GM23338 (cell line): Measurements from ENCODE around the gene SDHD. TPM values are rescaled to one million over a fixed set of nuclear protein-coding genes. Genes with fewer than 3 reads are reported as not detected.

Experiments used
- ATAC-seq: fragments of 200-7000 bp; cut with Tn5 transposase; 3 replicates; pipeline ENCODE4 v1.9.1; 2020
- DNase-seq: peaks from one replicate; pipeline ENCODE4 v3.0.0-alpha.2; 2015; ENCODE audit warnings: low spot score
- H2AFZ ChIP-seq: fragments of 200-600 bp; sonication (generic); 2 replicates; pipeline ENCODE4 v1.8.0; 2016; ENCODE audit warnings: antibody characterized with exemption, mild to moderate bottlenecking, moderate library complexity
- H3F3A ChIP-seq: fragments of 200-600 bp; sonication (generic); replicated peaks from 2 replicates; pipeline ENCODE4 v1.8.0; 2017; ENCODE audit warnings: antibody characterized with exemption, mixed run types, low read depth
- H3K27ac ChIP-seq: fragments of 200-600 bp; sonication (generic); 2 replicates; pipeline ENCODE4 v1.6.1; 2016; ENCODE audit warnings: low read depth
- H3K27me3 ChIP-seq: fragments of 200-600 bp; sonication (generic); 2 replicates; pipeline ENCODE4 v1.8.0; 2016; ENCODE audit warnings: mild to moderate bottlenecking, mixed run types, moderate library complexity; ENCODE audit not compliant: insufficient read depth
- H3K36me3 ChIP-seq: fragments of 200-600 bp; sonication (generic); 2 replicates; pipeline ENCODE4 v1.8.0; 2016; ENCODE audit warnings: mild to moderate bottlenecking; ENCODE audit not compliant: insufficient read depth
- H3K4me1 ChIP-seq: fragments of 200-600 bp; sonication (generic); 2 replicates; pipeline ENCODE4 v1.8.0; 2016; ENCODE audit warnings: mild to moderate bottlenecking, moderate library complexity; ENCODE audit not compliant: insufficient read depth
- H3K4me2 ChIP-seq: fragments of 200-600 bp; sonication (generic); 2 replicates; pipeline ENCODE4 v1.7.1; 2017; ENCODE audit warnings: mixed run types
- H3K4me3 ChIP-seq: fragments of 200-600 bp; sonication (generic); 2 replicates; pipeline ENCODE4 v1.6.1; 2016; ENCODE audit warnings: mixed run types
- H3K79me2 ChIP-seq: fragments of 200-600 bp; sonication (generic); replicated peaks from 2 replicates; pipeline ENCODE4 v1.8.0; 2017; ENCODE audit warnings: mild to moderate bottlenecking; ENCODE audit not compliant: insufficient read depth
- H3K9me2 ChIP-seq: fragments of 200-600 bp; sonication (generic); 2 replicates; pipeline ENCODE4 v1.8.0; 2017; ENCODE audit not compliant: insufficient read depth
- H4K20me1 ChIP-seq: fragments of 200-600 bp; sonication (generic); replicated peaks from 2 replicates; pipeline ENCODE4 v1.8.0; 2017; ENCODE audit warnings: mild to moderate bottlenecking; ENCODE audit not compliant: insufficient read depth
- H3K27ac Mint-ChIP-seq: 2 replicates; pipeline ENCODE4 v1.8.0; 2020; ENCODE audit warnings: inconsistent platforms, mild to moderate bottlenecking, moderate library complexity, mixed read lengths
- H3K27me3 Mint-ChIP-seq: 3 replicates; pipeline ENCODE4 v1.8.0; 2022; ENCODE audit warnings: low read depth, mild to moderate bottlenecking, moderate library complexity, mixed read lengths, inconsistent platforms; ENCODE audit not compliant: insufficient read depth, poor library complexity
- H3K36me3 Mint-ChIP-seq: 3 replicates; pipeline ENCODE4 v1.8.0; 2021; ENCODE audit warnings: low read depth, mild to moderate bottlenecking, inconsistent platforms, moderate library complexity, mixed read lengths
- H3K4me1 Mint-ChIP-seq: 3 replicates; pipeline ENCODE4 v1.8.0; 2020; ENCODE audit warnings: mild to moderate bottlenecking, inconsistent platforms, mixed read lengths
- H3K4me3 Mint-ChIP-seq: 3 replicates; pipeline ENCODE4 v1.8.0; 2021; ENCODE audit warnings: moderate library complexity, mild to moderate bottlenecking, inconsistent platforms, mixed read lengths
- H3K9me3 Mint-ChIP-seq: 3 replicates; pipeline ENCODE4 v1.8.0; 2020; ENCODE audit warnings: moderate library complexity, mild to moderate bottlenecking, inconsistent platforms, mixed read lengths
- CREB1 ChIP-seq: fragments of 250-450 bp; sonication (Bioruptor Pico); IDR thresholded peaks from 2 replicates; pipeline ENCODE4 v1.5.0; 2020; ENCODE audit warnings: low read depth, mild to moderate bottlenecking, moderate library complexity
- EZH2 ChIP-seq: fragments of 200-600 bp; sonication (generic); IDR thresholded peaks from one replicate; pipeline ENCODE4 v1.8.0; 2017; ENCODE audit warnings: antibody characterized with exemption, mild to moderate bottlenecking, low read depth; ENCODE audit not compliant: unreplicated experiment
- EZH2phosphoT487 ChIP-seq: fragments of 200-600 bp; sonication (generic); IDR thresholded peaks from one replicate; pipeline ENCODE4 v1.8.1; 2018; ENCODE audit warnings: antibody characterized with exemption; ENCODE audit not compliant: unreplicated experiment
- JUNB ChIP-seq: IDR thresholded peaks from one replicate; pipeline ENCODE4 v1.6.1; 2016; ENCODE audit warnings: antibody characterized with exemption; ENCODE audit not compliant: unreplicated experiment
- NANOG ChIP-seq: IDR thresholded peaks from 2 replicates; pipeline ENCODE4 v1.6.1; 2016; ENCODE audit warnings: antibody characterized with exemption, borderline replicate concordance
- POLR2AphosphoS5 ChIP-seq: IDR thresholded peaks from 2 replicates; pipeline ENCODE4 v1.6.1; 2016; ENCODE audit warnings: antibody characterized with exemption, low read depth
- STAT1 ChIP-seq: IDR thresholded peaks from one replicate; pipeline ENCODE4 v1.6.1; 2016; ENCODE audit warnings: antibody characterized with exemption; ENCODE audit not compliant: unreplicated experiment
- ZNF114 ChIP-seq: fragments of 250-450 bp; sonication (Bioruptor Pico); IDR thresholded peaks from 2 replicates; pipeline ENCODE4 v1.5.0; 2020; ENCODE audit warnings: mild to moderate bottlenecking, moderate library complexity
- ZNF331 ChIP-seq: fragments of 250-450 bp; sonication (Bioruptor Pico); IDR thresholded peaks from 2 replicates; pipeline ENCODE4 v1.5.0; 2020; ENCODE audit warnings: low read depth, mild to moderate bottlenecking, moderate library complexity
- polyA plus RNA-seq: library from polyadenylated mRNA; unstranded; fragments of >200 nt; fragmentation: Nextera tagmentation; extraction: Ambion mirVana; gene quantifications from 2 replicates; pipeline ENCODE4 v1.2.1, GENCODE V29; 2016
- total RNA-seq: library from RNA; depleted of rRNA; stranded (reverse); fragments of >200 nt; shearing (Covaris generic); gene quantifications from 2 replicates; pipeline ENCODE4 v1.2.3, GENCODE V29; 2014
- TF ChIP-seq, protein P1 (sequence below): IDR thresholded peaks from one replicate; pipeline ENCODE4 v1.6.1; 2018; ENCODE audit warnings: antibody characterized with exemption; ENCODE audit not compliant: unreplicated experiment
- TF ChIP-seq, protein P2 (sequence below): fragments of 250-450 bp; sonication (Bioruptor Pico); IDR thresholded peaks from 2 replicates; pipeline ENCODE4 v1.5.0; 2020; ENCODE audit warnings: mild to moderate bottlenecking, moderate library complexity
- TF ChIP-seq, protein P3 (sequence below): IDR thresholded peaks from 2 replicates; pipeline ENCODE4 v1.6.1; 2016; ENCODE audit warnings: antibody characterized with exemption
- TF ChIP-seq, protein P4 (sequence below), 2 experiments: fragments of 200-600 bp in 1 of 2; sonication (generic) in 1 of 2; conservative IDR thresholded peaks; 2 replicates each; pipeline versions ENCODE4 v1.5.1 to v1.6.1; 2016 to 2017; ENCODE audit warnings: antibody characterized with exemption in 2 of 2, low read depth in 2 of 2, mild to moderate bottlenecking in 2 of 2, moderate library complexity in 1 of 2

The SDHD gene
- total and polyA plus RNA-seq, 2 experiments from 2014 or later: 157 to 163 TPM

DNA sequence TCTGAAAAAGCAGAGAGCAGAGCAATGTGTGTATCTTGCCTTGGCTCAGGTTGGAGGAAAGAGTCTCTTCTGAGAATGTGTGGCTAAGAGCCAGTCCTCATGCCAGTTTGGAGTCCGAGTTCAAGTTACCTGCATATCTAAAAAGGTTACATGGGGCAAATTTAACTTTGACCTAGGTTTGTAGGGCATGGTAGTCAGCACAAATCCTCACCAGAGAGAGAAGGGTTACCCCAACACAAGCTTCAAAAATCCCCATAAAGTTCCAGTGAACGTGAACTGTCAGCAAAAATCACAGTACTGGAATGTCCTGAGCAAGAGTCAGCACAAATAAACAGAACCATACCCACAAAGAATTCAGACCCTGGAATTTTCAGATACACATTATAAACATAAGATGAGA, 13.8 kb downstream of the SDHD start:
- Mint-ChIP-seq H3K4me3 (no peak overlapping the region), H3K36me3 (0 out of 3 replicates have a peak, but pooled peaks cover 6% of the 10 kb centered on the region), H3K27ac (no peak overlapping the region), H3K27me3 (peaks cover 2% of the 10 kb centered on the region), H3K4me1 (no peaks in the 10 kb centered on the region), H3K9me3 (no peaks in the 10 kb centered on the region; the same call in 2 of the 3 replicates)
- H3K4me3 ChIP-seq: no peak overlapping the region
- H2AFZ ChIP-seq: no peak overlapping the region
- no peaks in the 10 kb centered on the region for H3K27me3 ChIP-seq
- H3K4me2 ChIP-seq: no peak overlapping the region
- no peaks in the 10 kb centered on the region for H3K36me3 ChIP-seq
- H3K4me1 ChIP-seq: no peaks in the 10 kb centered on the region
- no peaks in the 10 kb centered on the region for H3K79me2 ChIP-seq
- ATAC-seq: no peak
- H3K9me2 ChIP-seq: no peaks in the 10 kb centered on the region
- TF ChIP-seq ZNF331 (CRISPR knock-in tag): no peak
- TF ChIP-seq, protein P1, sequence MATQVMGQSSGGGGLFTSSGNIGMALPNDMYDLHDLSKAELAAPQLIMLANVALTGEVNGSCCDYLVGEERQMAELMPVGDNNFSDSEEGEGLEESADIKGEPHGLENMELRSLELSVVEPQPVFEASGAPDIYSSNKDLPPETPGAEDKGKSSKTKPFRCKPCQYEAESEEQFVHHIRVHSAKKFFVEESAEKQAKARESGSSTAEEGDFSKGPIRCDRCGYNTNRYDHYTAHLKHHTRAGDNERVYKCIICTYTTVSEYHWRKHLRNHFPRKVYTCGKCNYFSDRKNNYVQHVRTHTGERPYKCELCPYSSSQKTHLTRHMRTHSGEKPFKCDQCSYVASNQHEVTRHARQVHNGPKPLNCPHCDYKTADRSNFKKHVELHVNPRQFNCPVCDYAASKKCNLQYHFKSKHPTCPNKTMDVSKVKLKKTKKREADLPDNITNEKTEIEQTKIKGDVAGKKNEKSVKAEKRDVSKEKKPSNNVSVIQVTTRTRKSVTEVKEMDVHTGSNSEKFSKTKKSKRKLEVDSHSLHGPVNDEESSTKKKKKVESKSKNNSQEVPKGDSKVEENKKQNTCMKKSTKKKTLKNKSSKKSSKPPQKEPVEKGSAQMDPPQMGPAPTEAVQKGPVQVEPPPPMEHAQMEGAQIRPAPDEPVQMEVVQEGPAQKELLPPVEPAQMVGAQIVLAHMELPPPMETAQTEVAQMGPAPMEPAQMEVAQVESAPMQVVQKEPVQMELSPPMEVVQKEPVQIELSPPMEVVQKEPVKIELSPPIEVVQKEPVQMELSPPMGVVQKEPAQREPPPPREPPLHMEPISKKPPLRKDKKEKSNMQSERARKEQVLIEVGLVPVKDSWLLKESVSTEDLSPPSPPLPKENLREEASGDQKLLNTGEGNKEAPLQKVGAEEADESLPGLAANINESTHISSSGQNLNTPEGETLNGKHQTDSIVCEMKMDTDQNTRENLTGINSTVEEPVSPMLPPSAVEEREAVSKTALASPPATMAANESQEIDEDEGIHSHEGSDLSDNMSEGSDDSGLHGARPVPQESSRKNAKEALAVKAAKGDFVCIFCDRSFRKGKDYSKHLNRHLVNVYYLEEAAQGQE: no peak
- TF ChIP-seq CREB1 (CRISPR knock-in tag): no peak
- TF ChIP-seq JUNB: no peak
- TF ChIP-seq, protein P2, sequence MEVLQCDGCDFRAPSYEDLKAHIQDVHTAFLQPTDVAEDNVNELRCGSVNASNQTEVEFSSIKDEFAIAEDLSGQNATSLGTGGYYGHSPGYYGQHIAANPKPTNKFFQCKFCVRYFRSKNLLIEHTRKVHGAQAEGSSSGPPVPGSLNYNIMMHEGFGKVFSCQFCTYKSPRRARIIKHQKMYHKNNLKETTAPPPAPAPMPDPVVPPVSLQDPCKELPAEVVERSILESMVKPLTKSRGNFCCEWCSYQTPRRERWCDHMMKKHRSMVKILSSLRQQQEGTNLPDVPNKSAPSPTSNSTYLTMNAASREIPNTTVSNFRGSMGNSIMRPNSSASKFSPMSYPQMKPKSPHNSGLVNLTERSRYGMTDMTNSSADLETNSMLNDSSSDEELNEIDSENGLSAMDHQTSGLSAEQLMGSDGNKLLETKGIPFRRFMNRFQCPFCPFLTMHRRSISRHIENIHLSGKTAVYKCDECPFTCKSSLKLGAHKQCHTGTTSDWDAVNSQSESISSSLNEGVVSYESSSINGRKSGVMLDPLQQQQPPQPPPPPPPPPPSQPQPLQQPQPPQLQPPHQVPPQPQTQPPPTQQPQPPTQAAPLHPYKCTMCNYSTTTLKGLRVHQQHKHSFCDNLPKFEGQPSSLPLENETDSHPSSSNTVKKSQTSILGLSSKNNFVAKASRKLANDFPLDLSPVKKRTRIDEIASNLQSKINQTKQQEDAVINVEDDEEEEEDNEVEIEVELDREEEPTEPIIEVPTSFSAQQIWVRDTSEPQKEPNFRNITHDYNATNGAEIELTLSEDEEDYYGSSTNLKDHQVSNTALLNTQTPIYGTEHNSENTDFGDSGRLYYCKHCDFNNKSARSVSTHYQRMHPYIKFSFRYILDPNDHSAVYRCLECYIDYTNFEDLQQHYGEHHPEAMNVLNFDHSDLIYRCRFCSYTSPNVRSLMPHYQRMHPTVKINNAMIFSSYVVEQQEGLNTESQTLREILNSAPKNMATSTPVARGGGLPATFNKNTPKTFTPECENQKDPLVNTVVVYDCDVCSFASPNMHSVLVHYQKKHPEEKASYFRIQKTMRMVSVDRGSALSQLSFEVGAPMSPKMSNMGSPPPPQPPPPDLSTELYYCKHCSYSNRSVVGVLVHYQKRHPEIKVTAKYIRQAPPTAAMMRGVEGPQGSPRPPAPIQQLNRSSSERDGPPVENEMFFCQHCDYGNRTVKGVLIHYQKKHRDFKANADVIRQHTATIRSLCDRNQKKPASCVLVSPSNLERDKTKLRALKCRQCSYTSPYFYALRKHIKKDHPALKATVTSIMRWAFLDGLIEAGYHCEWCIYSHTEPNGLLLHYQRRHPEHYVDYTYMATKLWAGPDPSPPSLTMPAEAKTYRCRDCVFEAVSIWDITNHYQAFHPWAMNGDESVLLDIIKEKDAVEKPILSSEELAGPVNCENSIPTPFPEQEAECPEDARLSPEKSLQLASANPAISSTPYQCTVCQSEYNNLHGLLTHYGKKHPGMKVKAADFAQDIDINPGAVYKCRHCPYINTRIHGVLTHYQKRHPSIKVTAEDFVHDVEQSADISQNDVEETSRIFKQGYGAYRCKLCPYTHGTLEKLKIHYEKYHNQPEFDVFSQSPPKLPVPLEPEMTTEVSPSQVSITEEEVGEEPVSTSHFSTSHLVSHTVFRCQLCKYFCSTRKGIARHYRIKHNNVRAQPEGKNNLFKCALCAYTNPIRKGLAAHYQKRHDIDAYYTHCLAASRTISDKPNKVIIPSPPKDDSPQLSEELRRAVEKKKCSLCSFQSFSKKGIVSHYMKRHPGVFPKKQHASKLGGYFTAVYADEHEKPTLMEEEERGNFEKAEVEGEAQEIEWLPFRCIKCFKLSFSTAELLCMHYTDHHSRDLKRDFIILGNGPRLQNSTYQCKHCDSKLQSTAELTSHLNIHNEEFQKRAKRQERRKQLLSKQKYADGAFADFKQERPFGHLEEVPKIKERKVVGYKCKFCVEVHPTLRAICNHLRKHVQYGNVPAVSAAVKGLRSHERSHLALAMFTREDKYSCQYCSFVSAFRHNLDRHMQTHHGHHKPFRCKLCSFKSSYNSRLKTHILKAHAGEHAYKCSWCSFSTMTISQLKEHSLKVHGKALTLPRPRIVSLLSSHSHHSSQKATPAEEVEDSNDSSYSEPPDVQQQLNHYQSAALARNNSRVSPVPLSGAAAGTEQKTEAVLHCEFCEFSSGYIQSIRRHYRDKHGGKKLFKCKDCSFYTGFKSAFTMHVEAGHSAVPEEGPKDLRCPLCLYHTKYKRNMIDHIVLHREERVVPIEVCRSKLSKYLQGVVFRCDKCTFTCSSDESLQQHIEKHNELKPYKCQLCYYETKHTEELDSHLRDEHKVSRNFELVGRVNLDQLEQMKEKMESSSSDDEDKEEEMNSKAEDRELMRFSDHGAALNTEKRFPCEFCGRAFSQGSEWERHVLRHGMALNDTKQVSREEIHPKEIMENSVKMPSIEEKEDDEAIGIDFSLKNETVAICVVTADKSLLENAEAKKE: no peak
- TF ChIP-seq, protein P3, sequence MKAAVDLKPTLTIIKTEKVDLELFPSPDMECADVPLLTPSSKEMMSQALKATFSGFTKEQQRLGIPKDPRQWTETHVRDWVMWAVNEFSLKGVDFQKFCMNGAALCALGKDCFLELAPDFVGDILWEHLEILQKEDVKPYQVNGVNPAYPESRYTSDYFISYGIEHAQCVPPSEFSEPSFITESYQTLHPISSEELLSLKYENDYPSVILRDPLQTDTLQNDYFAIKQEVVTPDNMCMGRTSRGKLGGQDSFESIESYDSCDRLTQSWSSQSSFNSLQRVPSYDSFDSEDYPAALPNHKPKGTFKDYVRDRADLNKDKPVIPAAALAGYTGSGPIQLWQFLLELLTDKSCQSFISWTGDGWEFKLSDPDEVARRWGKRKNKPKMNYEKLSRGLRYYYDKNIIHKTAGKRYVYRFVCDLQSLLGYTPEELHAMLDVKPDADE: no peak
- no peak for TF ChIP-seq ZNF114 (CRISPR knock-in tag)
- no peak for TF ChIP-seq POLR2AphosphoS5
- no peak for TF ChIP-seq EZH2phosphoT487
- TF ChIP-seq NANOG: no peak
- TF ChIP-seq, protein P4, sequence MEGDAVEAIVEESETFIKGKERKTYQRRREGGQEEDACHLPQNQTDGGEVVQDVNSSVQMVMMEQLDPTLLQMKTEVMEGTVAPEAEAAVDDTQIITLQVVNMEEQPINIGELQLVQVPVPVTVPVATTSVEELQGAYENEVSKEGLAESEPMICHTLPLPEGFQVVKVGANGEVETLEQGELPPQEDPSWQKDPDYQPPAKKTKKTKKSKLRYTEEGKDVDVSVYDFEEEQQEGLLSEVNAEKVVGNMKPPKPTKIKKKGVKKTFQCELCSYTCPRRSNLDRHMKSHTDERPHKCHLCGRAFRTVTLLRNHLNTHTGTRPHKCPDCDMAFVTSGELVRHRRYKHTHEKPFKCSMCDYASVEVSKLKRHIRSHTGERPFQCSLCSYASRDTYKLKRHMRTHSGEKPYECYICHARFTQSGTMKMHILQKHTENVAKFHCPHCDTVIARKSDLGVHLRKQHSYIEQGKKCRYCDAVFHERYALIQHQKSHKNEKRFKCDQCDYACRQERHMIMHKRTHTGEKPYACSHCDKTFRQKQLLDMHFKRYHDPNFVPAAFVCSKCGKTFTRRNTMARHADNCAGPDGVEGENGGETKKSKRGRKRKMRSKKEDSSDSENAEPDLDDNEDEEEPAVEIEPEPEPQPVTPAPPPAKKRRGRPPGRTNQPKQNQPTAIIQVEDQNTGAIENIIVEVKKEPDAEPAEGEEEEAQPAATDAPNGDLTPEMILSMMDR (conservative IDR thresholded peaks at IDR 0.05; ENCODE audit: low read depth in 2 of 2): no peak
- no peak for TF ChIP-seq EZH2
- no peak for TF ChIP-seq STAT1
- H4K20me1 ChIP-seq: no peaks in the 10 kb centered on the region; the same call in 1 of the 2 replicates
- no peak for DNase-seq
- H3F3A ChIP-seq: no peaks in the 10 kb centered on the region
- H3K27ac ChIP-seq: no peak overlapping the region
